GM12874 (cell line): ENCODE results near the gene TTC7B.

Source experiments
- TF ChIP-seq, protein P1 (sequence below): IDR thresholded peaks from 2 replicates; pipeline ENCODE4 v1.5.1; 2011; ENCODE audit warnings: low read depth, mild to moderate bottlenecking, control low read depth, low read length, moderate library complexity; ENCODE audit not compliant: insufficient read depth

The TTC7B gene

DNA sequence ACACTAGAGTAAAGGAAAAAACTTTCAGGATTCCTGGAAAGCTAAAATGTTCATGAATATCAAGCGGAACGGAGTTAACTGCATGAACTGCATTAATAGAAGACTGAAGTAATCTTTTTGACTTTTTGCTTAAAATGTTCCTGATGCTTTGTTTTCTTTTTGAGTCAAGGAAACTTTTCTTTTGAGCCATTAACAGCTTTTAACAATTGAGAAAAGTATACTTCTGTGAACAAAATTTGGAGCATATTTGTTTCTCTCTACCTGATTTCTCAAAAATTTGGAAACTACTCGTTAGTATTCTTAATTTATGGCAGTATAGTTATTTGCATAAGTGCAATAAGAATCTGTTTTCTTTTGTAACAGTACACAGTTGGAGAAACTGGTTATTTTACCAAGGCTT lies 340.9 kb downstream of the TTC7B start:
- TF ChIP-seq, protein P1, sequence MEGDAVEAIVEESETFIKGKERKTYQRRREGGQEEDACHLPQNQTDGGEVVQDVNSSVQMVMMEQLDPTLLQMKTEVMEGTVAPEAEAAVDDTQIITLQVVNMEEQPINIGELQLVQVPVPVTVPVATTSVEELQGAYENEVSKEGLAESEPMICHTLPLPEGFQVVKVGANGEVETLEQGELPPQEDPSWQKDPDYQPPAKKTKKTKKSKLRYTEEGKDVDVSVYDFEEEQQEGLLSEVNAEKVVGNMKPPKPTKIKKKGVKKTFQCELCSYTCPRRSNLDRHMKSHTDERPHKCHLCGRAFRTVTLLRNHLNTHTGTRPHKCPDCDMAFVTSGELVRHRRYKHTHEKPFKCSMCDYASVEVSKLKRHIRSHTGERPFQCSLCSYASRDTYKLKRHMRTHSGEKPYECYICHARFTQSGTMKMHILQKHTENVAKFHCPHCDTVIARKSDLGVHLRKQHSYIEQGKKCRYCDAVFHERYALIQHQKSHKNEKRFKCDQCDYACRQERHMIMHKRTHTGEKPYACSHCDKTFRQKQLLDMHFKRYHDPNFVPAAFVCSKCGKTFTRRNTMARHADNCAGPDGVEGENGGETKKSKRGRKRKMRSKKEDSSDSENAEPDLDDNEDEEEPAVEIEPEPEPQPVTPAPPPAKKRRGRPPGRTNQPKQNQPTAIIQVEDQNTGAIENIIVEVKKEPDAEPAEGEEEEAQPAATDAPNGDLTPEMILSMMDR: no peak
